ENCODE data around the gene CCSAP.

CCSAP gene

DNA sequence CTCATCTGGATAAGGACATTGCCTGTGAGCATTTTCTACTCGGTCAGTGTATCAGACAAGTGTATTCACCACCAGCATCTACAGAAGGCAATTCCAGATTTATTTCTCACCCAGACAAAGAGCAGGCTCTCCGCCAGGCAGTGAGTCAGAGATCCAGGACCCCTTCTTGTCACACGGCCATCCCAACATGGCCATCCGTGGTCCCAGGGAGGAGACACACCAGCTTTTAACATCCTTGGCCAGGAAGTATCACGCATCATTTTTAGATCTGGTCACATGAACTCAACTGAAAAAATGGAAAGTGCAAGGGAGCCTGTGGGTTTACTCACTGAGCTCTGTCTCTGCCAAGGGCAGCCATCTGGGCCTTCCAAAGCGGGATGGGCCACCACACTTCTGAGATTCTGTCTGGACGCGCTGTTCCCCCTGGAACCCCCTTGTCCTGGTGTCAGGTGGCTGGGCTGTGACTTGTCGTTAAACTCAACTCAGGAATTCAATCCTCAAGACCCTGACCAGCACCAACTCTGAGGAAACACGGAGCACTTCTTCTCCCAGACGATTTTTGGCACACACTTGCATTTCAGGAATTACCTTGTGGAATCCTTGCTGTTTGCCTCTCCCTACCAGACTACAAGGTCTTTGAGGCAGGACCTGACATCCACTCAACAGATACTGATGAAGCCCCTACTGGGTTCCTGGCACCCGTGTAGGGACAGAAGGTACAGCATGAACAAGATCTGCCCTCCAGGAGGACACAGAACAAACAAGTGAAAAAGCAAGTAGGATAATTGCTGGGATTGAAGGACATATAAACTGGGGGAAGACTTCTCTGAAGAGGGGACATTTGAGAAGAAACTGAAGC is 21.6 kb upstream of the CCSAP start:
- DNase-seq (ENCODE audit: low spot score), result no peak
- TF ChIP-seq, protein P1, sequence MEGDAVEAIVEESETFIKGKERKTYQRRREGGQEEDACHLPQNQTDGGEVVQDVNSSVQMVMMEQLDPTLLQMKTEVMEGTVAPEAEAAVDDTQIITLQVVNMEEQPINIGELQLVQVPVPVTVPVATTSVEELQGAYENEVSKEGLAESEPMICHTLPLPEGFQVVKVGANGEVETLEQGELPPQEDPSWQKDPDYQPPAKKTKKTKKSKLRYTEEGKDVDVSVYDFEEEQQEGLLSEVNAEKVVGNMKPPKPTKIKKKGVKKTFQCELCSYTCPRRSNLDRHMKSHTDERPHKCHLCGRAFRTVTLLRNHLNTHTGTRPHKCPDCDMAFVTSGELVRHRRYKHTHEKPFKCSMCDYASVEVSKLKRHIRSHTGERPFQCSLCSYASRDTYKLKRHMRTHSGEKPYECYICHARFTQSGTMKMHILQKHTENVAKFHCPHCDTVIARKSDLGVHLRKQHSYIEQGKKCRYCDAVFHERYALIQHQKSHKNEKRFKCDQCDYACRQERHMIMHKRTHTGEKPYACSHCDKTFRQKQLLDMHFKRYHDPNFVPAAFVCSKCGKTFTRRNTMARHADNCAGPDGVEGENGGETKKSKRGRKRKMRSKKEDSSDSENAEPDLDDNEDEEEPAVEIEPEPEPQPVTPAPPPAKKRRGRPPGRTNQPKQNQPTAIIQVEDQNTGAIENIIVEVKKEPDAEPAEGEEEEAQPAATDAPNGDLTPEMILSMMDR (IDR thresholded peaks at IDR 0.05; ENCODE audit: extremely low read depth, missing control alignments), result no peak

DNA sequence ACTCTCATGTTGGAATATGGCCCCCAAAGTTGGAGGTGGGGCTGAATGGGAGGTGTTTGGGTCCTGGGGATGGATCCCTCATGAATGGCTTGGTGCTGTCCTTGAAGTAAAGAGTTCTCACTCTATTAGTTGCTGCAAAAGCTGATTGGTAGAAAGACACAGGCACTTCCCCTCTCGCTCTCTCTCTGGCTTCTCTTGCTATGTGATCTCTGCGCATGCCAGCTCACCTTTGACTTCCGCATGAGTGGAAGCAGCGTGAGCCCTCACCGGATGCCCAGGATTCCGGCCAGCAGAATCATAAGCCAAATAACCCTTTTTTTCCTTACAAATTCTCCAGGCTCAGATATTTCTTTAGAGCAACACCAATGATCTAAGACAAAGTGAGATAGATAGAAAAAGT is 20.9 kb upstream of the CCSAP start:
- DNase-seq (ENCODE audit: low spot score), result no peak

DNA sequence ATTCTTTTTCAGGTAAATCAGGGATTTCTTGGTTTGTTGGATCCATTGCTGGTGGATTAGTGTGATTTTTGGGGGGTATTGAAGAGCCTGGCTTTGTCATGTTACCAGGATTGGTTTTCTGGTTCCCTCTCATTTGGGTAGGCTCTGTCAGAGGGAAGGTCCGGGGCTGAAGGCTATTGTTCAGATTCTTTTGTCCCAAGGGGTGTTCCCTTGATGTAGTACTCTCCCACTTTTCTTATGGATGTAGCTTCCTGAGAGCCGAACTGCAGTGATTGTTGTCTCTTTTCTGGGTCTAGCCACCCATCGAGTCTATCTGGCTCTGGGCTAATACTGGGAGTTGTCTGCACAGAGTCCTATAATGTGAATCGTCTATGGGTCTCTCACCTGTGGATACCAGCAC is 17.6 kb upstream of the CCSAP start:
- no peak for DNase-seq (ENCODE audit: low spot score)
- TF ChIP-seq, protein P1 (IDR thresholded peaks at IDR 0.05; ENCODE audit: extremely low read depth, missing control alignments), result no peak

More for the DNA sequence above, 20.9 kb upstream of the CCSAP start:
- TF ChIP-seq, protein P1 (IDR thresholded peaks at IDR 0.05; ENCODE audit: extremely low read depth, missing control alignments), result no peak

DNA sequence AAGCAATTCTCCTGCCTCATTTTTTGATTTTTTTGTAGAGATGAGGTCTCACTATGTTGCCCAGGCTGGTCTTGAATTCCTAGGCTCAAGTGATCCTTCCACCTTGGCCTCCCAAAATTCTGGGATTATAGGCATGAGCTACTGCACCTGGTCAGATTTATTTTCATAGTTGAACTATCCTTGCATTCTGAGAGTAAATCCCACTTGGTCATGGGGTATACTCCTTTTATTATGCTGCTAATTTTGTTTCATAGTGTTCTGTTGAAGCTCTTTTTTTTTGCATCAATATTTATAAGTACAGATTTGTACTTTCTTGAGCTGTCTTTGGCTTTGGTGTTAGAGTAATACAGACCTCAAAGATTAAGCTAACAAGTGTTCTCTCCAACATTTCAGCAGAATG is 12.8 kb upstream of the CCSAP start:
- TF ChIP-seq, protein P1 (IDR thresholded peaks at IDR 0.05; ENCODE audit: extremely low read depth, missing control alignments), result no peak
- no peak for DNase-seq (ENCODE audit: low spot score)

DNA sequence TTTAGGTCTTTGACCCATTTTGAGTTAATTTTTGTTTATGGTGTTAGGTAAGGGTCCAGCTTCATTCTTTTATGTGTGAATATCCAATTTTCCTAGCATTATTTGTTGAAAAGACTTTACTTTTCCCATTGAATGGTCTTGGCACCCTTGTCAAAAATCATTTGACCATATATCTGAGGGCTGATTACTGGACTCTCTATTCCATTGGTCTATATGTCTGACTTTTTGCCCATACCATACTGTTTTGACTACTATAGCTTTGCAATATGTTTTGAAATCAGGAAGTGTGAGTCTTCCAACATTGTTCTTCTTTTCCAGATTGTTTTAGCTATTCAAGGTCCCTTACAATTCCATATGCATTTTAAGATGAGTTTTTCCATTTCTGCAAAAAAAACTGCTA is 11.4 kb upstream of the CCSAP start:
- TF ChIP-seq, protein P1 (IDR thresholded peaks at IDR 0.05; ENCODE audit: extremely low read depth, missing control alignments), result no peak
- no peak for DNase-seq (ENCODE audit: low spot score)

DNA sequence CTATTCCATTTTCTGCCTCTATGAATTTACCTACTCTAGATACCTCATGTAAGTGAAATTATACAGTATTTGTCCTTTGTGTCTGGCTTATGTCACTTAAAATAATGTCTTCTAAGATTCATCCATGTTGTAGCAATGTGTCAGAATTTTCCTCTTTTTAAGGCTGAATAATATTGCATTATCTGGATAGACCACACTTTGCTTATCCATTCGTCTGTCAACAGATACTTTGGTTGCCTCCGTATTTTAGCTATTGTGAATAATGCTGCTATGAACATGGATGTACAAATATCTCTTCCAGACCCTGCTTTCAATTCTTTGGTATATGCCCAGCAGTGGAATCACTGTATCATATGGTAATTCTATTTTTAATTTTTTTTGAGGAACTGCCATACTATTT is 10.1 kb upstream of the CCSAP start:
- no peak for DNase-seq (ENCODE audit: low spot score)
- TF ChIP-seq, protein P1 (IDR thresholded peaks at IDR 0.05; ENCODE audit: extremely low read depth, missing control alignments), result no peak

DNA sequence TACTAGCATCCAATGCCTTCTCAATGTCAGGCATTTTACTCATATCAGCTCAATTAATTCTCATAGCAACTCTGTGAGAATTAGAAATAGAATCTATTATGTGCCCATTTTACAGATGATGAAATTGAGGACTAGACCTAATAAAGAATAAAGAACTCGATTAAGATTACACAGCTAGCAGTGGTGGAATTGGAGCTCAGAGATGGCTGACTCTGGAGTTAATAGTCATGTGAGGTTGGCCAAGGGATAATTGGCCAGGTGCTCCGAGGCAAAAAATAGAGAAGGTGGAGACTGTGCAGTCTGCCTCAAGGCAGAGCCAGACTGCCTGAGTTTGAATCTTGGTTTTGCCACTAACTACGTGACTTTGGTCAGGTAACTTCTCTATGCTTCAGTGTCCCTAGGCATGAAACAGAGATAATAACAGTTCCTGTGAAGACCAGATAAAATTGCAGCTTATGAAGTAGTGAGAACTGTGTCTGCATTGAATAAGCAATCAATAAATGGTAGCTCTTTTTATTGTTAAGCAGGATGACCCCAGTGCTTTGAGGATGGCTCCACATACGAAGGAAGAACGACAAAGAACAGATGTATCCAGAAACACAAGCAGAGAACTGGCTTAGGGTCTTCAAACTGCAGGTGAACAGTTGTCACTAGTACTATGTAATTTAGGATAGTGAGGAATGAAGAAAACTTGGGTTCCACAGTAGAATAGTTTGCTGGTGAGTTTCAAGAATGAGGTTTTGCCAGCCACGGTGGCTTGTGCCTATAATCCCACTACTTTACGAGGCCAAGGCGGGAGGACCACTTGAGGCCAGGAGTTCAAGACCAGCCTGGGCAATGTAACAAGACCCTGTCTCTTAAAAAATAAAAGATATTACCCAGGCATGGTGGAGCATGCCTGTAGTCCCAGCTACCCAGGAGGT is 6.9 kb upstream of the CCSAP start:
- TF ChIP-seq, protein P1 (IDR thresholded peaks at IDR 0.05; ENCODE audit: extremely low read depth, missing control alignments), result no peak
- no peak for DNase-seq (ENCODE audit: low spot score)
